KMS-11 (cell line): ENCODE data around the gene CPO.

Experiments
- H2AFZ ChIP-seq: fragments of 200-600 bp; sonication (generic); 2 replicates; pipeline ENCODE4 v1.6.1; 2016; ENCODE audit warnings: antibody characterized with exemption, mixed run types, low read depth
- H3K27ac ChIP-seq: fragments of 200-600 bp; sonication (generic); 2 replicates; pipeline ENCODE4 v1.6.1; 2016; ENCODE audit warnings: mild to moderate bottlenecking, mixed run types
- H3K27me3 ChIP-seq: fragments of 200-600 bp; sonication (generic); 2 replicates; pipeline ENCODE4 v1.6.1; 2017; ENCODE audit warnings: mild to moderate bottlenecking, low read depth, mixed run types, moderate library complexity; ENCODE audit not compliant: insufficient read depth
- H3K36me3 ChIP-seq: fragments of 200-600 bp; sonication (generic); 2 replicates; pipeline ENCODE4 v1.6.1; 2017; ENCODE audit warnings: mild to moderate bottlenecking, mixed run types; ENCODE audit not compliant: insufficient read depth
- H3K4me1 ChIP-seq: fragments of 200-600 bp; sonication (generic); 2 replicates; pipeline ENCODE4 v1.6.1; 2016; ENCODE audit warnings: mild to moderate bottlenecking, low read depth, mixed run types; ENCODE audit not compliant: poor library complexity, severe bottlenecking
- H3K4me2 ChIP-seq: fragments of 200-600 bp; sonication (generic); 2 replicates; pipeline ENCODE4 v1.7.0; 2016; ENCODE audit warnings: mild to moderate bottlenecking, mixed run types
- H3K4me3 ChIP-seq: fragments of 200-600 bp; sonication (generic); IDR thresholded peaks from 2 replicates; pipeline ENCODE4 v1.6.1; 2017; ENCODE audit warnings: low read depth, low read length, mixed read lengths; ENCODE audit not compliant: insufficient read depth
- H3K79me2 ChIP-seq: fragments of 200-600 bp; sonication (generic); 2 replicates; pipeline ENCODE4 v1.6.1; 2016; ENCODE audit warnings: low read depth, mixed run types; ENCODE audit not compliant: insufficient read depth
- H3K9ac ChIP-seq: fragments of 200-600 bp; sonication (generic); 2 replicates; pipeline ENCODE4 v1.6.1; 2016; ENCODE audit warnings: mild to moderate bottlenecking, mixed run types
- H4K20me1 ChIP-seq: fragments of 200-600 bp; sonication (generic); 2 replicates; pipeline ENCODE4 v1.6.1; 2016; ENCODE audit warnings: mild to moderate bottlenecking, mixed run types; ENCODE audit not compliant: insufficient read depth
- CTCF ChIP-seq: fragments of 200-600 bp; sonication (generic); conservative IDR thresholded peaks from 2 replicates; pipeline ENCODE4 v1.6.1; 2017; ENCODE audit warnings: low read depth, mild to moderate bottlenecking, antibody characterized with exemption, low read length, moderate library complexity, mixed read lengths

CPO gene

GRCh38 chr2:206974551-206974950, 35.2 kb downstream of the CPO start:
- Histone ChIP-seq H3K27me3 (no peaks in the 10 kb centered on the region), H3K4me1 (no peaks in the 10 kb centered on the region), H3K27ac (no peak overlapping the region), H3K4me2 (no peak overlapping the region), H3K4me3 (no peak overlapping the region), H4K20me1 (no peaks in the 10 kb centered on the region), H3K9ac (no peak overlapping the region), H3K36me3 (no peaks in the 10 kb centered on the region), H2AFZ (no peak overlapping the region), H3K79me2 (no peaks in the 10 kb centered on the region)
- no peak for TF ChIP-seq CTCF

DNA sequence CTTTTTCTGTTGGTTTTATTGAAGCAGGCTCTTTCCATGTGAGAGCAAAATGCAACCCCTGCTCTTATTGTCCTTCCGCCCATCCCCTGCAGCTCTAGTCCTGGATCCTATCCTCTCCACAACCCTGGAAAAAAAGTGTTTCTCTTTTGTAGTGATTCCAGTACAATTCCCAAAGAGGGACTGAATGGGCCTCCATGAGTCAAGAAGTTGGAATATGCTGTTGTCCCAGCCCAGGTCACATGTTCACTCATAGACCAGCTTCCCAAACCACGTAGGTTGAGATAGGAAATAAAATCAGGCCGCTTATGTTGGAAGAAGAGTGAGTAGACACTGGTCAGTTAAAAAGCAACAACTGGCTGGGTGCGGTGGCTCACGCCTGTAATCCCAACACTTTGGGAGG, 39.4 kb downstream of the CPO start:
- no peak for TF ChIP-seq CTCF
- H3K4me1 ChIP-seq = no peaks in the 10 kb centered on the region

GRCh38 chr2:206979365-206979764, 40.0 kb downstream of the CPO start:
- Histone ChIP-seq H3K27ac (no peak overlapping the region), H3K4me3 (no peak overlapping the region), H3K9ac (no peak overlapping the region), H4K20me1 (no peaks in the 10 kb centered on the region), H3K36me3 (no peaks in the 10 kb centered on the region), H3K4me1 (no peaks in the 10 kb centered on the region), H3K79me2 (no peaks in the 10 kb centered on the region), H2AFZ (no peak overlapping the region), H3K27me3 (no peaks in the 10 kb centered on the region), H3K4me2 (no peak overlapping the region)
- TF ChIP-seq CTCF = no peak

More for the DNA sequence above, 39.4 kb downstream of the CPO start:
- H3K4me3 ChIP-seq = no peak overlapping the region
- no peak overlapping the region for H2AFZ ChIP-seq
- H3K4me2 ChIP-seq = no peak overlapping the region
- no peak overlapping the region for H3K27ac ChIP-seq
- H3K27me3 ChIP-seq = no peaks in the 10 kb centered on the region
- H3K36me3 ChIP-seq = no peaks in the 10 kb centered on the region
- H3K79me2 ChIP-seq = no peaks in the 10 kb centered on the region
- no peaks in the 10 kb centered on the region for H4K20me1 ChIP-seq
- no peak overlapping the region for H3K9ac ChIP-seq

DNA sequence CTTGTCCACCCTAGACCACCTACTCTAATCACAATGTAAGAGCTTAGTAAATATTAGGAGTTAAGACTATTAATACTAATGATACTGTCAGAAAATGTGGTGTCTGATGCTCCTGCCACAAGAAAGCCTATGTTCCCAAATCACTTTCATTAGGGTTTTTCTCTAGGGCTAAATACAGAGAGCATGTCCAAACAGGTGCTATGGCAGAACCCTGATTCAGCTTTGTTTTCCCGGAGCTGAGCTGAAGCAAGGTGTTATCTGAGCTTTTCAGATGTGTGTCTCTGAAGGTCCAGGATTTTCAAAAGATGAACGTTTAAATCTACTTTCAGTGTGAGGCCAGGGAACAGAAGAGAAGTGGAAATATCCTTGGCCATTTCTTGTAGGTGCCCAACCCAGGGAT, 40.6 kb downstream of the CPO start:
- no peak for TF ChIP-seq CTCF

More for the DNA sequence above, 40.6 kb downstream of the CPO start:
- H3K36me3 ChIP-seq = no peaks in the 10 kb centered on the region
- H3K4me3 ChIP-seq = no peak overlapping the region
- H3K79me2 ChIP-seq = no peaks in the 10 kb centered on the region
- H2AFZ ChIP-seq = no peak overlapping the region
- no peaks in the 10 kb centered on the region for H3K4me1 ChIP-seq
- no peak overlapping the region for H3K4me2 ChIP-seq
- H4K20me1 ChIP-seq = no peaks in the 10 kb centered on the region
- no peaks in the 10 kb centered on the region for H3K27me3 ChIP-seq
- H3K27ac ChIP-seq = no peak overlapping the region
- H3K9ac ChIP-seq = no peak overlapping the region
